Effector CD4-positive, alpha-beta T cell (primary cell): ENCODE results near the gene SDSL.

Experiments used
- DNase-seq: peaks from one replicate; pipeline ENCODE4 v3.0.0-alpha.2; 2020

The SDSL gene

DNA sequence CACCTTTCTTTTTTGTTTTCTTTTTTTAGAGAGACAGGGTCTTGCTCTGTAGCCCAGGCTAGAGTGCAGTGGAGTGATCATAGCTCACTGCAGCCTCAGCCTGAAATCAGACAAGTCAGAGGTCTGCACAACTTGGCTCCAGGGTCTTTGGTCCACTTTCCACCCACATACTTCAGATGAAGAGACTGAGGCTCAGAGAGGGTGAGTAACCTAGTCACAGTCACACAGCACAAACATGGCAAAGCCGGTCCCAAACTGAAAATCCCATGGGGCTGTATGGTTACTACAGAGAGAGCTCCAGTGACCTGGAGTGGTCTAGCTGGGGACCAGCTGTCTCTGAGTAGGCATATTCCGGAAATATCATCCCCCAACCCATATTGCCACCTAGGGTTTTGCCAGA lies 30.3 kb downstream of the SDSL start:
- DNase-seq: no peak

DNA sequence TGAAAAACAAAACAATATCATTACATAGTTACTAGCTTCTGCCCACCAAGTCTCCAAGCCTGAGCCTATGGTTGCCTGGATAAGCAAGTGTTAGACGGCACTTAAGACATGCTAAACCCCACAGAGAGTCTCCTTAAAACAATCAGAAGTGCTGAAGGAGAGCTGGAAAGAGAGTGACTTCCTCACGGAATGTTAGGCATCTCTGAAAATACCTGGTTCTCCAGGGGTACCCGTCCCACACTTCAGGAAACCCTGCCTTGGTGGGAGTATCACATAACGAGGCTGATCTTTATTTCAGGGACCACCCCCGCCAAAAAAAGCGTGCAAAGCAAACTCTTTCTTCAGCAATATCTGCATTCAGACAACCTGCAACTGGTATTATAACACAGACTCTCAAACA lies 31.1 kb downstream of the SDSL start:
- no peak for DNase-seq

DNA sequence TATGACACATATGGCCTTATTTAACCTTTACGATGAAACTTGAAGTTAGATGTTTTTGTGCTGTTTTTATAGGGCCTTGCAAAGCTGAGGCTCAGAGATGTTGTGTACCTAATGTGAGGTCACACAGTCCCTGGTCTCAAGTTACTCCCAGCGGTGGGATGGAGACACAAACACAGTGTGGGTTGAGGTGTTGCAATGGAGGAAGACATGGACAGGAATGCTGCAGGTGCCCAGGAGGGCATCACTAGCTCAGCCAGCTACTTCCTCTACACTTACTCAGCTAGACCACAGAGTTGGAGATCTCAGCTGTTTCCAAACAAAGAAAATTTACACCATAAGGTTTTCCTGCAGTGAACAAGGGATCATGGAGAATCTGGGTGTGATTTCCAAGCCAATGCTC lies 34.0 kb downstream of the SDSL start:
- DNase-seq: no peak

DNA sequence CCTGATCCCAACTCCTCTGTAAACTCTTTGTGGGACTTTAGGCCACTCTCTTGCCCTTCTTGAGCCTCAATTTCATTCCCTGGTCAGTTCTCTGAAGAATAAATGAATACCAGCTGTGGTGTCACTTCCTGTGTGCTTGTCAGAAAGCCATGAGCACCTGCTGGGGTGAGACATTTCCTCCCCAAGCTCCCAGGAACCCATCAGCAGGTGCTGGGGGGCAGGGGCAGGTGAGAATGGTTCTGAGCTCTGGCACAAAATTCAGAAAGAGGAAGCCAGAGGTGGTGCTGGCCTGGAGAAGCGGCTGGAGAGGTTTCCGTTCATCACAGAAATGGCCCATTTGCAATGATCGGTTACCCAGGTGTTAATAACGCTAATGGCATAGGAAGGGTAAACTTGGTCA lies 34.6 kb downstream of the SDSL start:
- DNase-seq: no peak

DNA sequence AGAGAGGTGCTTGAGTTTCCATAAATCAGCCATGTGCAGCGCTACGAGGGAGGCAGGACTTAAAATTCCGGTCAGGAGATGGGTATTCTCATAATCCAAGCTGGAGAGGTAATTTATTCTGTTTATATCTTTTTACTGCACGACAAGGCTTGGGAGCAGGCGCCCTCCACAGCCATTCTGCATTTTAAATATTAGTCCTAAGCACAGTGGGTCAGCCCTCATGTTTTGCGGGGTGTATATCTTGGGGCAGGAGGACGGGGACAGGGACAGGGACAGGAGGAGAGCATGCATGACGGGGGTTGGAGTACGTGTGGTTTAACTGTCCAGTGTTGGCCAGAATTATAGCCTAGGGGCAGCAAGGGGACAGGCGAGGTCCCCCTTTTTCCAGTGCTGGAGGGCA lies 35.0 kb downstream of the SDSL start:
- DNase-seq: no peak

DNA sequence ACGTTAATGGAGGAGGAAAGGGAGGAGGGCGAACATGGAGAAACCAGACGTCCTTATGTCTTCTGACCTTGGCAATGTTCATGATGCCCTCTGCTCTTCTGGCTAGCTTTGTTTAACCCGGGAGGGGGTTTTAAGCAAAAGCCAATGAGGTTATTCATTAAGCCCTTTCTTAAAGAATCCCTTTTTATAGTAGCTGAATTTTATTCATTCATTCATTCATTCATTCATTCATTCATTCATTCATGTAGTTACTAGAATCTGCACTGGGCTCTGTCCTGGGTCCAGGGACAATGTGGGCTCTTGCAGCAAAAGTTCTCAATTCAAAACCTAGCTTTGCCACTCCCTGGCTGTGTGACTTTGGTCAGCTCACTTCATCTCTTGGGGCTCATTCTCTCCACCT lies 35.5 kb downstream of the SDSL start:
- no peak for DNase-seq

DNA sequence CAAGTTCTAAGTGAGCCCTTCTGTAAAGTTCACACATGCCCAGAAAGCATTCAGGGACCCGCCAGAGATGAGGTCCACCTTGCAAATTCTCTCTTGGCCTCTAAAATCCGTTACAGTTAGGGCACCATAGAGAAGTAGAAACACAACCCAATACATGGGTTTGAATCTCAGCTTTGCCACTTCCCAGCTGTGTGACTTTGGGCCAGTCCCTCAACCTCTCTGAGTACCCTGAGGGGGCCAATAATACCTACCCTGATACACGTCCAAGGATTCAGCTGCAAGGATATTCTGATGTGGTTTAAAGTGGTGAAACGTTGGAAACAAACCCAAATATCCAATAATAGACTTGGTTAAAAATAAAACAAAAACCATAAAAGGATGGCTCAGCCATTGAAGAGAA lies 37.8 kb downstream of the SDSL start:
- DNase-seq: no peak

DNA sequence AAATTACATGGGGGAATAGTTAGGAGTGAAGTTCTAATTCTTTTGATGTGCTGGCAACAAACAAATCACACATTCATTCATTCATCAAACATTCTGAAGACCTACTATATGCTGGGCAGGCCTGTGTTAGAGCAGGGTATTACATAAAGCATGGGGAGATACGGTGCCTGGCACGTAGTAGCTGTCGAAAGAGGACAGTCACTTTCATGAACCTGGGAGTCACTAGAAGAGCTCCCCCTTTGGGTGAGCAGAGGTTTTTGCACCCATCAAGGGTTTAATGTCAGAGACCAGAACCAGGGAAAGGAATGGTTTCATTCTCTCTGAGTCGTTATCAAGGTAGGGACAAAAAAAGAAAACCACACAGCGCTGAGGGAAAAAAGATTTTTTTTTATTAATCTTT lies 39.5 kb downstream of the SDSL start:
- no peak for DNase-seq

DNA sequence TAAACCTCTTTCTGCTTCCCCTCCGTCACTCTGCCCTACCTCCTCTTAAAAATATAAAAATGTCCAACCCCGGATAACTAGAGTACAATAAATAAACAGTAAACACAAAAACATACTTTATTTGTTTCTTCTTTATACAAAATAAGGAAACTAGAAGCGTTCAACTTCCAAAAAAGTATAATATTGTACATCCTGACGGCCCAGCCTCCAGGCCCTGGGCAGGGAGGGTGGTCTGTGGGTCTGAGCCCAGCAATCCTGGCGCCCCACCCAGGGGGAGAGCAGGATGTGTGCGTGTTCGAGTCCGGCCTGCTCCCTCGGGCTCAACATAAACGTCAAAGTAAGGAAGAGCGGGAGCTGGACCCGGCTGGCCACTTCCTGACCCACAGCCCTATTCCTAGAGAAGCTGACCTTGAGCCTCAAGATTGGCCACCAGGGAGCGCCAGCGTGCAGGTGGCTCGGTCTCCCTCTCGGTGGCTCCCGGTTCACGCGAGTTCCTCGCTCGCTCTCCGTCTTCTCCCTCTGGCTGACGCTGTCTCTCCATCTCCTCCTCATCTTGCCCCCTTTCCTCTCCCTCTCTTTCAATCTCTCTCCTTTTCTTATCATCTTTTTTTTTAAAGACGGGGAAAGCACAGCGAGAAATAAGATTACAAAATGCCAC lies 40.1 kb downstream of the SDSL start:
- peak; percentile 50 for DNase-seq

DNA sequence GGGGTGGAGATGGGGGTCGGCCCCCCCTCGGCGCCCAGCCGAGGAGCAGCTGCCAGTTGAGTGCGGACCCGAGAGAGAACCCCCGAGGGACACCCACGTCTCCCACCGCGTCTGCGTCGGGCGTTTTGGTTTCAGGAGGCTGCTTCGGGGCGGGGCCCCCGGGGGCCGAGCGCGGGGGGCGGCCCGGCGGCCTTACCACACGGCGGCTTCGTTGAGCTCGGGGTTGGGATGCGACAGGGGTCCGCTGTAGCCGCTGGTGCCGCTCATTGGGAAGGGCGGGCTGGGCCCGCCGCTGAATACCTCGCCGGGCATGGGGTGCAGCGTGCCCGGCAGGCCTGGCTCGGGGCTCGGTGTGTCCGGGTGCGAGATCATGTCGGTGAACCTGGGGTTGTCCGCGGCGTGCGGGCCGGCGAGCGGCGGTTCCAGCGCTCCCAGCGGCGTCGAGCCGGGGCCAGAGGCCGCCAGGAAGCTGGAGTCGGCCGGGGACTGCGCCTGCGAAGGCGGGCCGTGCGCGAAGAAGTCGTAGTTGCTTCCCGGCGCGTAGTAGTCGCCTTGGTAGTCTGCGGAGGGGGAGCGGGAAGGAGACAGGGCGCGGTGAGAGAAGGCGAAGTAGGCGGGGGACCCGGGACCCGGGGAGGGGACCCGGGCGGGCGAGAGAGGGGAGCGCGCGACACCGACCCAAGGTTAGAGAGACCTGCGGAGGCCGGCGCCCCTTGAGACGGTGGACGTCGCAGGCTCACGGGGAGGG lies 41.0 kb downstream of the SDSL start:
- DNase-seq: no peak

DNA sequence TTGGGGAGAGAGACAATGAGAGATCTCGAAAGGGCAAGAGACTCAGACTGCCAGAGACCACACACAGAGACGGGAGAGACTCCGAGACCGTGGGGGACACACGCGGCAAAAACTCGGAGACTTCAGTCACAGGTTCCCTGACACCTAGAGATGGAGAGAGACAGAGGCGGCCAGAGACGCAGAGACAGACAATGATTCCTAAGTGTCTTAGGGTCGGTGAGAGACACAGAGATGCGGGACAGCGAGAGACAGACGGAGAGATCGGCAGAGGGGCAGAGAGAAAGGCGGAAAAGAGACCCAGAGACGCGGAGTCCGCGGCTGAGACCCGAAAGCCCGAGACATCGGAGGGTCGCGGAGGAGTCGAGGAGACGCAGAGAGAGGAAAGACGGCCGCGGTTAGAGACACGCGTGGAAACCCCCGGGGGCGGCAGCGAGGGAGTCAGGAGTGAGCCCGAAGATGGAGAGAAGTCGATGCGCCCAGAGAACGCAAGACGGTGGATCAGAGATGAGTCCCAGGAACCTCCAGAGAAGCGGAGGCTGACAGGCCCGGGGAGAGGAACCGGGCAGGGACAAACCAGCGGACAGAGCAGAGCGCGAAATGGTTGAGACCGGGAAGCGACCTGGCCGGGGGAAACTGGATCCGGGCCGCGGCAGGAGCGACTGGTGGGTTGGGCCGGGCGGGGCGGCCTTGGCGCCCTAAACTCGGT lies 41.7 kb downstream of the SDSL start:
- DNase-seq: no peak

DNA sequence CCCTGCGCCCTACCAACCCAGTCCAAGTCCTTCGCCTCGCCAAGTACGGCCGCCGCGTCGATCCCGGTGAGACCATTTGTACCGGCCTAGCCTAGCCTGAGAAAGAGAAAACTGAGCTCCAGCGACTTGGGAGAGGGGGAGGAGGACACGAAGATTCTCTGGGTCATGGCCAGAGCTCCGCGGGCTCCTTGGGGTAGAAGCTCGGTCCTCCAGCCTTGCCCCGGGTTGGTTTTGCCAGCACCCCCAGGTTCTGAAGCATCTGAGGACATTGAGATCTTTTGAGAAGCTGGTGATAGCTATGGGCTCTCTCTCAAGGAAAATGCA lies 42.2 kb downstream of the SDSL start:
- no peak for DNase-seq

DNA sequence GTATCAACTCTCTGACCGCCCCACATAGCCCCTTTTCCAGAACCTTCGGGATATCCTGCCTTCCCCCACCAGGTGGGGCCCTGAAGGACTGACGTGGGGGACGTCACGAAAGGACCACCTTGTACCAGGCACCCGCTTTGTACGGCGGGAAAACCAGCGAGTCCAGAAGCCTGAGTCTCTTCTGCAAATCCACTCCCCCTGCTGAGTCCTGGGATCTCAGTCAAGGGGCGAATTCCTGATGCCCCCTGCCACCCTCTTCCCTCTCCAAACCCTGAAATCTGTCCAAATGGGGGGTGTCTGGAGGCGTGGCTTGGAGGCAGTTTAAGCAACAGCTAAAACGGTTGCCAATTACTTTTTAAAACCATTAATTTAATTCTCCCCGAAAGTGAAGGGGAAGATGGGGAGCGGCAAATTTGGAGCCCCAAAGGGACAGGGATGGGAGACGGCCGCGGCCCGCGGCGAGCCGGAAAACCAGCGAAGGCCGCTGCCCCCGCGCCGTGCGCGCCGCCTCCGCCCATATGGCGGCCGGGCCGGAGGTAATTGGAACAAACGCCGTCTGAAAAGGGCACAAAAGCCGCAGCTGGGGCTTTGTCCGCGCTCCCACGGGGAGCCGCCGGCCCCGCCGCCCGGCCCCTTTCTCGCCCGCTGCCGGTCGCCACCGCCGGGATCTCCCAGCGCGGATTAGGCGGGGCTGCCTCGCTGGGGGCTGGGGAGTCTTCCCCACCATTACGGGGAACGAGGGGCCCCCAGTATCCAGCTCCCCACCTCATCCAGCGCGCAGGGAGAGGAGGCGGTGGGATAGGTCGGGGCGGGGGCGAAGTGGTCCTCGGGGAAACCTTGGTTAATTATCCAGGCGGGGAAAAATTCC lies 42.9 kb downstream of the SDSL start:
- no peak for DNase-seq

DNA sequence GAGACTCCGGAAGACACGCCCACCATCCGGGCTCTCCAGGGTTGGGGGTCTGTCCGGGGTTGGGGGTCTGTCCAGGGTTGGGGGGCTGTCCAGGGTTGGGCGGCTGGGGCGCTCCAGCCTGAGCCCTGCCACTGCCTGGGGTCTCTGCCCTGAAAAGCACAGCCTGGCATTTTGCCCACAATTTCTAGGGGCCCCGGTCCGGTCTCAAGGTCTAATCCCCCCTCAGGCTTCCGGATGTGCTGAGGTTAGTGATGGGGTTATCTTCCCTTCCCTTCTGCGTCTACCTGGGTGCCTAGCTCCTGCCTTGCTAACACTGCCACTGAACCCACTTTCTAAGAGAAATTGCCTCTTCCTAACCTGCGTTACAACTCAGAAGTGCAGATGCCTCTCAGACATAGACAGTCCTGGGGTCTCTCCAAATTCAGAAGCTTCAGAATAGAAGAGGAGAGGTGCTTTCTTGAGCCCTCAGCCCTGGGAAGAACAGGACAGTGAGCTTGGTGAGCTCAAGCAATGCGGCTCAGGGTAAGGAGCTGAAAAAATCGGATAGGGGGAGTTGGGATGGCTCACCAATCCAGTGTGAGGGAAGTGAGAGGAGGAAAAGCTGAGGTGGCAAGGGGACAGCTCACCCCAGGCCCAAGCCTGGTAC lies 43.8 kb downstream of the SDSL start:
- no peak for DNase-seq

DNA sequence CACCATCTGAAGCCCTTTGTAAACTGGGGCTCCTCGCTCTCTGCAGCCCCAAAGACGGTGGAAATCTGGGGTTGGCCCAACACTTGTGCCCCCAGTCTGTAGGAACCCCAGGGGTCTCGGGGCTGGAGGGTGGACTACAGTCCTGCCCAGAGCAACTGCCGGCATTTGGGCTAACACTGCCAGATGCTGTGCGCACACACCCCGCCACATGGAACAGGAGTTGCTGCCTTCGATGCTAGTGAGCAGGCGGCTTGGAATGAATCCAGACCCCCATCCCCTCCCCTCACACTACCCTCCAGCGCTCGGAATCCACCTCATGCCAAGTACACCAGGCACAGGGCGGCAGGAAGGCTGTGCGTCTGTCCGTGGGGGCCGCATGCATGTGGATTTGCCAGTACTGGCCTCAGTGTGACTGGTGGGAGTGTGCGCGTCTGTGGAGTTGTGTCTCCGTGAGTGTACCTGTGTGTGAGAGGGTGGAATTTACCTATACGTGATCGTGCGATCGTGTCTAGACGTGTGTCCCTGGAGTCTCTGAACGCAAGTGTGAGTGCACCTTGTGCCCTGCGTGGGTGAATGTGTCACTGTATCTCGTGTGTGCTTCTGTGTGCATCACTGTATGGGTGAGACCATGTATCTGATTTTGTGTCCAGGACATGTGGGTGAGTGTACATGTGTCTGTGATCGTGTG lies 44.4 kb downstream of the SDSL start:
- DNase-seq: no peak

DNA sequence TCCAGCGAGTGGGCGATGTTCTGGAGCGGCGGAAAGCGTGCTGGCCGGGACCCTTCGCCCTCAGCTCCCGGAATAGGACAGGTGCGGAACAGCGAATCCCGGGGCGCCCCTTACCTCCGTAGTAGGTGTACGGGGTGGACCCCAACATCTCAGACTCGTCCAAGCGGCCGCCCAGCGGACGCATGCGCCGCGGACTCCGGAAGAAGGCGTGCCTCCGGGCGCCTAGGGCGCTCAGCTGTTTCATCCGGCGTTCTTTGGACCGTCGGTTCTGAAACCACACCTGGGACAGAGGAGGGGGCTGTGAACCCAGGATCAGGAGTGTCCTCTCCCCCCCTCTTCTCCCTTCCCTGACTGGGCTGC lies 44.9 kb downstream of the SDSL start:
- no peak for DNase-seq

DNA sequence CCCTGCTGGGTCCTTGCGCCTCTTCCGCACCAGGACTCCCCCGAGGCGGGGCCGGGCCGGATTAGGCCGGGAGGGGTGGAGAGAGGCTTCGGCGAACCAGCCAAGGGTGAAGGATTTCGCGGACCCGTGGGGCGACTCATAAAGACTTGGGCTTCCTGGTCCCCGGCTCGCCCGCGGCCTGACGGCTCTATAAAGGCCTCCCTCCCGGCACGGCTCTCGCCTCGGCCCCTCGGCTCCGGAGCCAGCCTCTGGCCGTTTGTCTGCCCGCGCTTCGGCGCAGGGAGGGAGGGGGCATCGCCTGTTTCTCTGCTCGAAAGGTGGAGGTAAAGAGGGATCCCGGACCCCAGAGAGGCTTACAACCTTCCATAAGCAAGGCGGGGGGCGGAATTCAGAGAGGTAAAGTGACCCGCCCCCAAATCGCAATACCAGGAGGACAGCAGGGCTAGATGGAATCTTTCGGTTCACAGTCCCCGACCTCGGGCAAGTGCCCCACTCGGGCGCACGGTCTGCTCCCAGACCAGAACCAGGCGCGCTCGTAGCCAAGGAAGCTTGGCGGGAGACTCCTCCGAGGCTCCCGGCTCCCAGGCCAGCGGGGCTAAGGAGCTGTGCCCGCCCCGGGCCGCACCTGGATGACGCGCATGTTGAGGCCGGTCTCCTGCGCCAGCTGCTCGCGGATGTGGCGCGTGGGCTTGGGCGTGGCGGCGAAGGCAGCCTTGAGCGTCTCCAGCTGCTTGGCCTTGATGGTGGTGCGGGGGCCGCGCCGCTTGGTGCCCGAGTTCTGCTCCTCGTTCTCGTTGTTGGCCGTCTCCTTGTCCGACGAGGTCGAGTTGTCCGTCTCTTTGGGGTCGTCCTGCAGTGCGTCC lies 45.6 kb downstream of the SDSL start:
- no peak for DNase-seq

DNA sequence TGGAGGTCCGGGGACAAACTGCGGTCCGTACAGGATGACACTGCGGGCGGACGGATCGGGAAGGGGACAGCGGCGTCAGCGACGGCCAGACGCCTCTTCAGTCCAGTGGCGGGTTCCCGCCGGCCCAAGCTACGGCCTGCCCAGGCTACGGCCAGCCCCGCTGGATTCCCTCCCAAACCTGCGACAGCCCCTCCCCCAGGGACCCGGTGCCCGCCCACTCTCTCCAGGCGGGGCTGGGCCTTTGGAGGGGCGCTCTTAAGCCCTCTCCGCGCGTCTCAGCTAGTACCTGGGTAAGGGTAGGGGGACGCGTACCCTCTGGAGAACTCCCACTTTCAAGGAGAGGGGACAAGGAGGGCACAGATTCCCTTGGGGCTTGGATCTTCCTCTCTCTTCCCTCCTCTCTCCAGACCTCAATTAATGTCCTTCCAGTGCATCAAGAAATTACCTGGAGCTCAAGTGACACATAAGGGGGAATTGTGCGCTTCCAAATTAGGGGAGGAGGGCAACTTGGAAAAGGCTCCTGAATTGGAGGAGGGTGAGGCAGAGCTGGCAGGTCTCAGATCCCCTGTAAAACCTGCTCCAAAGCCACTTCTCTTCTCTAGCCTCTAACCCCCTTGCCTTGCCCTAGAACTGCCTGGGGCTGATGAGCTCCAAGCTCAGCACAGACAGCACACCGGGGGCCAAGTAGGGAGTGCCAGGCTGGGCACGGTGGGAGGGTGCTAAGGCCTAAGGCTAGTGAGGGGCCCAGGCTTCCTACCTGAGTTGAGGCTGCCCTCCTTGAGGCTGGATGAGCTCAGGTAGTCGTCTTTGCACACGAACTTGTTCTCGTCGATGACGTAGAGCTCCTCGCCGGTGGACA lies 46.4 kb downstream of the SDSL start:
- DNase-seq: no peak

DNA sequence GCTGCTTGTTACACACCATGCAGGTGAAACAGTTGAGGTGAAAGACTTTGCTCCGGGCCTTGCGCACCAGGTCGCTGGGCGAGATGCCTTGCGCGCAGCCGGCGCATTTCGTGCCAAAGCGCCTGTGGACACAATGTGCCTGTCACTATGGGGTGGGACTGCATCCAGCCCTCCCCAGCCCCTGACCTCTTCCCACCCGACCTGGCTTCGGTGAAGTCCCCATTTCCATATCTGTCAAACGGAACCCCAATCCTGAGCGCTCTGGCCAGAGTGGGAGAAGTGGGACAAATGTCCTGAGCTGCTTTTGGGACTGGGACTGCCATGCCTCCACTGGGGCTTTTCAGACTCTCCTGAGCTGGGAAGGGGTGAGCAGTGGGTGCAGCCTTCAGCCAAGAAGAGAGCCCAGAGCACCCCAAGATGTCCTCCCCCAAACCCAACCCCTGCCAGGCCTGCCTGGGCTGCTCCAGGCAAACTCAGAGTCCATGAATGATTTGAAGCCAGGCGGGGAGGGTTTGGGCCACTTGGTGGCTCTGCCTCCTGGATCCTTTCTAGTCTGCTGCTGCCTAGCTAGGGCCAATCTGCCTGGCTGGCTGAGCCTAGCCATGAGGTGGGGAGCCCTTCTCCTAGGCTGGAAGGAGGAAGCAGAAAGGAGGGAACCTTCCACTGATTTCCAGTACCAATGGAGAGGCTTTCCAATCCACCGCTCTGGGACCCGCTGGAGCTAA lies 47.2 kb downstream of the SDSL start:
- no peak for DNase-seq
